ENCODE results near the gene IQSEC1.
"Not testable (repeated sequence)": the region's sequence is repeated elsewhere in the genome, so short reads cannot be mapped to it uniquely, and the experiment has no call there.

IQSEC1 gene

DNA sequence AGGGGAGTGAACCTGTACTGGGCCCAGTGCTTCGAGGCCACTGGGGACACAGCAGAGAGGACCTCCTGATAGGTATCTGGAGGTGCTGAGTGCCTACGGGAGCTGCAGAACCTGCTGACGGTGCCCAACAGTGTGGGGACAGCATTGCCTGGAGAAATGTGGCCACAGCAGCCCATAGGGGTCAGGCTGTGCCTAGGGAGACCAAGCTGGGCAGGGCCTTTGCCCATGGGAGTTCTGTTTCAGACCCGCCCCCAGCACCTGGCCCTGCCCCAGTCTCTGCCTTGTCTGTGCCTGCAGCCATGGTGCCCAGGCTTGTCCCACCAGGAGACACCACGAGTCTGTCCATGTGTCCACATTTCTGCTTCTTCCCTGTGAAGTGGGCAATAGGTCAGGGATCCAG, 216.6 kb downstream of the IQSEC1 start:
- TF ChIP-seq, protein P1, sequence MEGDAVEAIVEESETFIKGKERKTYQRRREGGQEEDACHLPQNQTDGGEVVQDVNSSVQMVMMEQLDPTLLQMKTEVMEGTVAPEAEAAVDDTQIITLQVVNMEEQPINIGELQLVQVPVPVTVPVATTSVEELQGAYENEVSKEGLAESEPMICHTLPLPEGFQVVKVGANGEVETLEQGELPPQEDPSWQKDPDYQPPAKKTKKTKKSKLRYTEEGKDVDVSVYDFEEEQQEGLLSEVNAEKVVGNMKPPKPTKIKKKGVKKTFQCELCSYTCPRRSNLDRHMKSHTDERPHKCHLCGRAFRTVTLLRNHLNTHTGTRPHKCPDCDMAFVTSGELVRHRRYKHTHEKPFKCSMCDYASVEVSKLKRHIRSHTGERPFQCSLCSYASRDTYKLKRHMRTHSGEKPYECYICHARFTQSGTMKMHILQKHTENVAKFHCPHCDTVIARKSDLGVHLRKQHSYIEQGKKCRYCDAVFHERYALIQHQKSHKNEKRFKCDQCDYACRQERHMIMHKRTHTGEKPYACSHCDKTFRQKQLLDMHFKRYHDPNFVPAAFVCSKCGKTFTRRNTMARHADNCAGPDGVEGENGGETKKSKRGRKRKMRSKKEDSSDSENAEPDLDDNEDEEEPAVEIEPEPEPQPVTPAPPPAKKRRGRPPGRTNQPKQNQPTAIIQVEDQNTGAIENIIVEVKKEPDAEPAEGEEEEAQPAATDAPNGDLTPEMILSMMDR (IDR thresholded peaks at IDR 0.05; ENCODE audit: poor library complexity, severe bottlenecking), result no peak
- H3K27me3 ChIP-seq (ENCODE audit: insufficient read depth, poor library complexity, severe bottlenecking), result no peaks in the 10 kb centered on the region
- no peaks in the 10 kb centered on the region for H3K4me1 ChIP-seq (ENCODE audit: insufficient read depth, poor library complexity, severe bottlenecking)
- no peaks in the 10 kb centered on the region for H3K9me3 ChIP-seq (ENCODE audit: severe bottlenecking)
- H3K4me3 ChIP-seq (ENCODE audit: severe bottlenecking), result no peak overlapping the region
- H3K27ac ChIP-seq (ENCODE audit: poor library complexity, severe bottlenecking), result no peak overlapping the region
- ATAC-seq (ENCODE audit: low read depth) (no peak), DNase-seq (ENCODE audit: low spot score) (no peak)
- no peaks in the 10 kb centered on the region for H3K36me3 ChIP-seq (ENCODE audit: low read depth)

DNA sequence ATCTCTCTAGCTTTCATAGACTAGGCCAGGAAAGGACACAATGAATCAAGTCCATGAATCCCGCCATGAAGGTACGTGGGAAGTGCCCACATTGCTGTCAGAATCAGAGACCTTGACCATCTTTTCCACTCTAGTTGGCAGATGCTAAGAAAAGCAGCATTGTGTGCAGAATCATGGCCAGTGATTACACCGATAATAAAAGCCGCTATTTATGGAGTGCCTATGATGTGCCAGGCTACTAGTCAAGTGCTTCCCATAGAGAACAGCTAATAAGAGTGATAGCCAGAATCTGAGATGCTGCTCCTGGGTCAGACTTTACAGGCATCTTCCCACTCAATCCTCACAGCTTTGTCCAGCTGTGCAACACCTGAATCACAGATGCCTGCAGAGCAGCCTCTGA, 218.7 kb downstream of the IQSEC1 start:
- ATAC-seq (ENCODE audit: low read depth) (no peak), DNase-seq (ENCODE audit: low spot score) (no peak)
- TF ChIP-seq, protein P1 (IDR thresholded peaks at IDR 0.05; ENCODE audit: poor library complexity, severe bottlenecking), result no peak
- Histone ChIP-seq H3K4me3 (ENCODE audit: severe bottlenecking) (no peak overlapping the region), H3K4me1 (ENCODE audit: insufficient read depth, poor library complexity, severe bottlenecking) (no peaks in the 10 kb centered on the region), H3K36me3 (ENCODE audit: low read depth) (no peaks in the 10 kb centered on the region), H3K9me3 (ENCODE audit: severe bottlenecking) (no peaks in the 10 kb centered on the region), H3K27ac (ENCODE audit: poor library complexity, severe bottlenecking) (no peak overlapping the region), H3K27me3 (ENCODE audit: insufficient read depth, poor library complexity, severe bottlenecking) (no peaks in the 10 kb centered on the region)

DNA sequence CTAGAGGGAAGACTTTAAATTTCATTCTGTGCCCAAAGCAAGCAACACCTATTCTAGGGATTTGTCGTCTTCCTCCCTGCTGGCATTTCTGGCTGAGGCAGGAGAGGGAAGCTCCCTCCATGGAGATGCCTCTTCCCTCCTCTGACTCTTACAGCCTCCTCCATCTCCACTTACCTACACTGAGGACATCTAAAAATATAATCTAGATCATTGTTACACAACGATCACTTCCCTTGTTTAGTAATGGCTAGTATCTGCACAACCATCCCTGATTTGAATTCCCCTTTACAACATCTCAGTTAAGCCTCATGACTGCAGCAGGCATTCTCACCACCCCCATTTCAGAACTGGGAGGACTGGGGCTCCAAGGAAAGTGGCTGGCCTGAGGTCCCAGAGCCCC, 219.4 kb downstream of the IQSEC1 start:
- not testable (repeated sequence) for H3K27me3 ChIP-seq (ENCODE audit: insufficient read depth, poor library complexity, severe bottlenecking); H3K36me3 ChIP-seq (ENCODE audit: low read depth); H3K4me3 ChIP-seq (ENCODE audit: severe bottlenecking); H3K9me3 ChIP-seq (ENCODE audit: severe bottlenecking); DNase-seq (ENCODE audit: low spot score); ATAC-seq (ENCODE audit: low read depth); H3K4me1 ChIP-seq (ENCODE audit: insufficient read depth, poor library complexity, severe bottlenecking)
- peak overlapping the region; percentile 23 for H3K27ac ChIP-seq (ENCODE audit: poor library complexity, severe bottlenecking)

DNA sequence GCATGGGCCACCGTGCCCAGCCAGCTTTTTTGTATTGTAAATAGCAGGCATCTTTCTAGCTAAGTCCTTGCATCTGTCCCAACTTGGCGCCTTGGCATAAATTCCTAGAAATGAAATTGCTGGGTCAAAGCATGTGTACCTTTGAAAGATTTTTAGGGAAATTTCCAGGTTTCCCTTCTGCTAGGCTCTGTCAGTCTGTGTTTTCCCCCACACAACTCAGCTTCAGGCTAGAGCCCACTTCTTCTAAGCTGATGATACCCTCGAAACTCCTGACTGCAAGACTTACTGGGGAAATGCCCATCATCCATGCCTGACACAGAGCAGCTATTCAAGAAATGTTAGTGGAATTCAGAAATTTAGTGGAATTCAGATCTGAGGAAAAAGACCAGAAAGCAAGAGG, 221.0 kb downstream of the IQSEC1 start:
- H3K4me1 ChIP-seq (ENCODE audit: insufficient read depth, poor library complexity, severe bottlenecking), result no peaks in the 10 kb centered on the region
- no peaks in the 10 kb centered on the region for H3K36me3 ChIP-seq (ENCODE audit: low read depth)
- ATAC-seq (ENCODE audit: low read depth) (no peak), DNase-seq (ENCODE audit: low spot score) (no peak)
- H3K27me3 ChIP-seq (ENCODE audit: insufficient read depth, poor library complexity, severe bottlenecking), result no peaks in the 10 kb centered on the region
- no peaks in the 10 kb centered on the region for H3K9me3 ChIP-seq (ENCODE audit: severe bottlenecking)
- TF ChIP-seq, protein P1 (IDR thresholded peaks at IDR 0.05; ENCODE audit: poor library complexity, severe bottlenecking), result no peak
- no peak overlapping the region for H3K27ac ChIP-seq (ENCODE audit: poor library complexity, severe bottlenecking)
- no peak overlapping the region for H3K4me3 ChIP-seq (ENCODE audit: severe bottlenecking)

Data from RWPE2 (cell line).